ENCODE measurements around the gene TMEM53. TPM values are rescaled to one million over a fixed set of nuclear protein-coding genes. Genes with fewer than 3 reads are reported as not detected.

The TMEM53 gene
- total and polyA plus RNA-seq, 2 donors (not counting 3 experiments of a cell fraction or from before 2014, with no cell fraction given): 5.3 to 16.5 TPM

DNA sequence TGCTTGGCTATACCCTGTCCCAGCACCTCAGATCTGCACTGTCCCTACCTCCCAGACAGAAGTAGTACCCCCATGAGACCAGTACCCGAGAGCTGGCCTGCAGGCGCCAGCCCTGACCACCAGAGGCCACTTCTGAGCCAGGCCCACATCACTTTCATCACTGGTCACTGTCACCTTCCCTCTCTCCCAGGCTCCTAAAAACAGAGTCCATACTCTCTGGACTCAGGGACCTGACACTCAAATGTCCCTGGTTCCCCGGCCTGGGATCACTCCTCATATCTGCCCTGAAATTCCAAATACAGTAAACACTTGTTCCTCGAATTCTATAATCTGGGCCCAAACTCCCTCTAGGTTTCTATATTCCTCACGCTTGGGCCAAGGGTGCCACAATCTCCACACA is 18.7 kb downstream of the TMEM53 start:
- ChIA-PET POLR2A (no interaction called here), CTCF (interaction anchor here (1.0 to 1.8 kb wide), 17 partner anchors 9 to 75 kb away, joined by 3 to 8 read pairs (median 3); partner anchors contain the start of genes ARMH1, RNU5D-1 and TMEM53)
- H3K4me2 ChIP-seq (ENCODE audit: insufficient read depth, low read length): no peak overlapping the region
- intact Hi-C loops (cut with micrococcal nuclease) (loop anchor here (1.0 kb wide), 1 partner anchor 19 kb away; the partner anchor contains the start of genes ARMH1 and TMEM53), dilution Hi-C loops (cut with MboI; ENCODE audit: extremely low pct_ligation_motif_present, low sequenced_read_pairs) (no loop called here)
- no peaks in the 10 kb centered on the region for H3K9me1 ChIP-seq (replicated peaks; ENCODE audit: control insufficient read depth, extremely low read depth, insufficient read depth, low read length)
- FAIRE-seq: peak; percentile 88
- TF ChIP-seq, protein P1, sequence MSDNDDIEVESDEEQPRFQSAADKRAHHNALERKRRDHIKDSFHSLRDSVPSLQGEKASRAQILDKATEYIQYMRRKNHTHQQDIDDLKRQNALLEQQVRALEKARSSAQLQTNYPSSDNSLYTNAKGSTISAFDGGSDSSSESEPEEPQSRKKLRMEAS (IDR thresholded peaks at IDR 0.05; ENCODE audit: insufficient read depth, insufficient read length): no peak
- TF ChIP-seq, protein P2, sequence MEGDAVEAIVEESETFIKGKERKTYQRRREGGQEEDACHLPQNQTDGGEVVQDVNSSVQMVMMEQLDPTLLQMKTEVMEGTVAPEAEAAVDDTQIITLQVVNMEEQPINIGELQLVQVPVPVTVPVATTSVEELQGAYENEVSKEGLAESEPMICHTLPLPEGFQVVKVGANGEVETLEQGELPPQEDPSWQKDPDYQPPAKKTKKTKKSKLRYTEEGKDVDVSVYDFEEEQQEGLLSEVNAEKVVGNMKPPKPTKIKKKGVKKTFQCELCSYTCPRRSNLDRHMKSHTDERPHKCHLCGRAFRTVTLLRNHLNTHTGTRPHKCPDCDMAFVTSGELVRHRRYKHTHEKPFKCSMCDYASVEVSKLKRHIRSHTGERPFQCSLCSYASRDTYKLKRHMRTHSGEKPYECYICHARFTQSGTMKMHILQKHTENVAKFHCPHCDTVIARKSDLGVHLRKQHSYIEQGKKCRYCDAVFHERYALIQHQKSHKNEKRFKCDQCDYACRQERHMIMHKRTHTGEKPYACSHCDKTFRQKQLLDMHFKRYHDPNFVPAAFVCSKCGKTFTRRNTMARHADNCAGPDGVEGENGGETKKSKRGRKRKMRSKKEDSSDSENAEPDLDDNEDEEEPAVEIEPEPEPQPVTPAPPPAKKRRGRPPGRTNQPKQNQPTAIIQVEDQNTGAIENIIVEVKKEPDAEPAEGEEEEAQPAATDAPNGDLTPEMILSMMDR (IDR thresholded peaks at IDR 0.05; ENCODE audit: extremely low read depth in 1 of 2, insufficient read depth in 1 of 2, low read depth in 1 of 2, low read length in 2 of 2): peak; percentile 70 to 86
- no peak overlapping the region for H3K4me3 ChIP-seq (replicated peaks in 1 of 3; ENCODE audit: insufficient read depth in 1 of 3, low read depth in 1 of 3, low read length in 3 of 3)
- H4K20me1 ChIP-seq (replicated peaks; ENCODE audit: control insufficient read depth, extremely low read depth, insufficient read depth, low read length): no peaks in the 10 kb centered on the region
- BruUV-seq (replicated peaks): no TSS peak
- peaks cover 0 to 6% of the 10 kb centered on the region in 2 experiments for H3K36me3 ChIP-seq (ENCODE audit: control insufficient read depth in 2 of 2, extremely low read depth in 1 of 2, insufficient read depth in 2 of 2, low read length in 2 of 2)
- H3K79me2 ChIP-seq (ENCODE audit: control insufficient read depth, insufficient read depth, low read length): no peaks in the 10 kb centered on the region
- H3K27ac ChIP-seq (ENCODE audit: insufficient read depth, low read depth, low read length): no peak overlapping the region
- peak; percentile 26 for DNase-seq (ENCODE audit: low read depth, low spot score)
- no peak overlapping the region for H2AFZ ChIP-seq (ENCODE audit: low read depth, low read length)
- H3K9ac ChIP-seq (replicated peaks; ENCODE audit: extremely low read depth, insufficient read depth, low read length): no peak overlapping the region
- no peaks in the 10 kb centered on the region for H3K9me3 ChIP-seq (replicated peaks; ENCODE audit: control insufficient read depth, insufficient read depth, low read length)
- no peaks in the 10 kb centered on the region for H3K4me1 ChIP-seq (ENCODE audit: control insufficient read depth, extremely low read depth, insufficient read depth, low read length)
- H3K27me3 ChIP-seq (ENCODE audit: control insufficient read depth in 2 of 2, insufficient read depth in 2 of 2, low read length in 2 of 2): no peaks in the 10 kb centered on the region

DNA sequence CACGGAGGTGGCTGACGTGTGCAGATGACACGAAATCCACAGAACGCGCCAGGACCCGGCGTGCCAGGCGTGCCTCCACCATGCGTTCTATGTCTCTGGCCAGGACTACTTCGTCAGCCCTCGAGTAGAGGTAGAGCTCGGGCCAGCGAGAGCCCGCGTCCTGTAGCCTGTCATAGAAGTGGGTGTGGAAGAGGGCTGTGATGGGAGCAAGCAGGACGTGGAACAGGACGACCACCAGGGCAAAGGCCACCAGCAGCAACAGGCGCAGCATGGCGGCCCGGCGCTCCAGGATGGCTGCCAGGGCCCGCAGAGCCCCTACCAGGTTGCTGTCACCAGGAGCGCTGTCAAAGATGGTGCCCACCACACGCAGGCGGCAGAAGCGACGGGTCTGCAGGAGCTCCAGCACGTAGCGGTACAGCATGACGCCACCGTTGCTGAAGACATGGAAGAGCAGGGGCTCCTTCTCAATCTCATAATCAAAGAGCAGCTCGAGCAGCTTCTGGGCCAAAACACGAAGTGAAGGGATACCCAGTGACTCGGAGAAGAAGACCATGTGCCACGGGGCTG is 19.6 kb downstream of the TMEM53 start:
- Histone ChIP-seq H2AFZ (ENCODE audit: low read depth, low read length) (no peak overlapping the region), H3K27me3 (ENCODE audit: control insufficient read depth in 2 of 2, insufficient read depth in 2 of 2, low read length in 2 of 2) (no peaks in the 10 kb centered on the region), H3K4me1 (ENCODE audit: control insufficient read depth, extremely low read depth, insufficient read depth, low read length) (no peaks in the 10 kb centered on the region), H3K9me3 (replicated peaks; ENCODE audit: control insufficient read depth, insufficient read depth, low read length) (no peaks in the 10 kb centered on the region), H3K4me2 (ENCODE audit: insufficient read depth, low read length) (no peak overlapping the region), H4K20me1 (replicated peaks; ENCODE audit: control insufficient read depth, extremely low read depth, insufficient read depth, low read length) (no peaks in the 10 kb centered on the region), H3K36me3 (ENCODE audit: control insufficient read depth in 2 of 2, extremely low read depth in 1 of 2, insufficient read depth in 2 of 2, low read length in 2 of 2) (peaks cover 0 to 15% of the 10 kb centered on the region in 2 experiments), H3K9me1 (replicated peaks; ENCODE audit: control insufficient read depth, extremely low read depth, insufficient read depth, low read length) (no peaks in the 10 kb centered on the region), H3K9ac (replicated peaks; ENCODE audit: extremely low read depth, insufficient read depth, low read length) (no peak overlapping the region), H3K27ac (ENCODE audit: insufficient read depth, low read depth, low read length) (no peak overlapping the region), H3K4me3 (replicated peaks in 1 of 3; ENCODE audit: insufficient read depth in 1 of 3, low read depth in 1 of 3, low read length in 3 of 3) (no peak overlapping the region), H3K79me2 (ENCODE audit: control insufficient read depth, insufficient read depth, low read length) (no peaks in the 10 kb centered on the region)
- FAIRE-seq (no peak), DNase-seq (ENCODE audit: low read depth, low spot score) (no peak)
- no TSS peak for BruUV-seq (replicated peaks)
- POLR2A ChIA-PET: no interaction called here
- no peak for TF ChIP-seq EZH2 (IDR thresholded peaks at IDR 0.05; ENCODE audit: borderline replicate concordance, low read depth, low read length, severe bottlenecking)
- TF ChIP-seq POLR2AphosphoS5 (IDR thresholded peaks at IDR 0.05; ENCODE audit: insufficient read depth, low read depth, low read length): no peak
- TF ChIP-seq JUN (IDR thresholded peaks at IDR 0.05; ENCODE audit: borderline replicate concordance, insufficient read depth, insufficient read length, low read depth): no peak
- no peak for TF ChIP-seq POLR2A (IDR thresholded peaks at IDR 0.05; ENCODE audit: low read depth, low read length)
- TF ChIP-seq, protein P2 (IDR thresholded peaks at IDR 0.05; ENCODE audit: extremely low read depth in 1 of 2, insufficient read depth in 1 of 2, low read depth in 1 of 2, low read length in 2 of 2): no peak
- no peak for TF ChIP-seq FOS (IDR thresholded peaks at IDR 0.05; ENCODE audit: borderline replicate concordance, insufficient read depth, low read length)
- TF ChIP-seq GATA2 (IDR thresholded peaks at IDR 0.05; ENCODE audit: insufficient read depth, insufficient read length, low read depth, low read length): no peak
- intact Hi-C loops (cut with micrococcal nuclease) (loop anchor here (1.0 kb wide), 1 partner anchor 20 kb away; the partner anchor contains the start of genes ARMH1 and TMEM53), dilution Hi-C loops (cut with MboI; ENCODE audit: extremely low pct_ligation_motif_present, low sequenced_read_pairs) (no loop called here)
- CTCF ChIA-PET: interaction anchor here (1.2 to 1.8 kb wide), 3 partner anchors 9 to 46 kb away, joined by 3 to 4 read pairs (median 3); no protein-coding TSS in a partner anchor

All from endothelial cell of umbilical vein (primary cell).